Tibial nerve (tissue), 3 donors: ENCODE results near the gene CERS6.

Experiments used
- EP300 ChIP-seq, 2 donors: sonication (generic); formaldehyde crosslinking; IDR thresholded peaks; one replicate each; pipeline ENCODE4 v1.6.1; 2017; ENCODE audit warnings: antibody characterized with exemption in 2 of 2, mild to moderate bottlenecking in 1 of 2
- POLR2A ChIP-seq, 2 donors: fragments of 450-650 bp; IDR thresholded peaks; one replicate each; pipeline ENCODE4 v1.6.1; 2017; ENCODE audit warnings: antibody characterized with exemption in 2 of 2, mild to moderate bottlenecking in 2 of 2, moderate library complexity in 2 of 2

DNA sequence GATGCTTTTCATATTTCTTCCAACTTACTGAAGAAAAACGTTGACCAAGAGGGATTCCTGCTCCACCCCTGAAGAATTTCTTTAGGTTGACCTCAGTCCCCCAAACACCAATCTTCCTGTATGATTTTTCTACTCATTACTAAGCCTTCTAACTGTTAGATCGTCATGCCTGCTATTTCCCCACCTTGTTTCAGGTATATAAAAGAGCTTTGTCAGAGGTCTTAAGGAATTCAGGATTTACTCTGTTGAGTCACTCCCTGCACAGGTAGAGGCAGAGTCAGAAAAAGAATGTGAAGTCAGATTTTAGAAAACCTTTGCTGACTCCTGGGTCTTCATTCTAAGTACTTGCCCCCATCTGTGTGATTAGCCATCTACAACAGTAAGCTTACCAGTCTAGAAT lies 262.6 kb downstream of the CERS6 start:
- TF ChIP-seq POLR2A (IDR thresholded peaks at IDR 0.05), result no peak
- no peak for TF ChIP-seq EP300 (IDR thresholded peaks at IDR 0.05)
